ENCODE measurements around the gene PPIF. TPM values are rescaled to one million over a fixed set of nuclear protein-coding genes. Genes with fewer than 3 reads are reported as not detected.
A peak's percentile ranks its signal among the peaks of the same experiment; 100 is the strongest.

The PPIF gene
- total and polyA plus RNA-seq, 2 experiments from 2014 or later: 86.6 to 143 TPM

DNA sequence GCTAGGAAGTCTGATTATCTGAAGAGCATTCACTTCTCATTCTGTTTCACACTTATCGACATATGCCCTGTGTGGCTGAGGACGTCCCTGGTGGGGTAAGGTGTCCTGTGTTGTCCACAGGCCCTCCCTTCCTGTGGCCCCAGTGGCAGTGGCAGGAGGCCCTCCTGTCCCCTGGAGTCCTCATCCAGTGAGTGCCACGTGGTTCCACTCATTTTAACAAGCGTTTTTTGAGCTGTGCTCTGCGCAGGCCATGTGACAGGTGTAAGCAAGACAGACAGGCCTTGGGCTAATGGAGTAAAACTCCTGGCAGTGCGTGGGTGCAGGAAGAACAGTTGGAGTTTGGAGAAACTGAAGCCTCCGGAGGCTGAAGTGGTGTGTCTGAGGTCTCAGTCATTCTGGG lies 39.3 kb upstream of the PPIF start:
- no peaks in the 10 kb centered on the region for H3K27me3 ChIP-seq
- peaks cover 70% of the 10 kb centered on the region for H3K36me3 ChIP-seq
- DNase-seq (ENCODE audit: low read depth in 1 of 2, low spot score in 1 of 2): no peak
- H3K27ac ChIP-seq: no peak overlapping the region
- TF ChIP-seq, protein P1, sequence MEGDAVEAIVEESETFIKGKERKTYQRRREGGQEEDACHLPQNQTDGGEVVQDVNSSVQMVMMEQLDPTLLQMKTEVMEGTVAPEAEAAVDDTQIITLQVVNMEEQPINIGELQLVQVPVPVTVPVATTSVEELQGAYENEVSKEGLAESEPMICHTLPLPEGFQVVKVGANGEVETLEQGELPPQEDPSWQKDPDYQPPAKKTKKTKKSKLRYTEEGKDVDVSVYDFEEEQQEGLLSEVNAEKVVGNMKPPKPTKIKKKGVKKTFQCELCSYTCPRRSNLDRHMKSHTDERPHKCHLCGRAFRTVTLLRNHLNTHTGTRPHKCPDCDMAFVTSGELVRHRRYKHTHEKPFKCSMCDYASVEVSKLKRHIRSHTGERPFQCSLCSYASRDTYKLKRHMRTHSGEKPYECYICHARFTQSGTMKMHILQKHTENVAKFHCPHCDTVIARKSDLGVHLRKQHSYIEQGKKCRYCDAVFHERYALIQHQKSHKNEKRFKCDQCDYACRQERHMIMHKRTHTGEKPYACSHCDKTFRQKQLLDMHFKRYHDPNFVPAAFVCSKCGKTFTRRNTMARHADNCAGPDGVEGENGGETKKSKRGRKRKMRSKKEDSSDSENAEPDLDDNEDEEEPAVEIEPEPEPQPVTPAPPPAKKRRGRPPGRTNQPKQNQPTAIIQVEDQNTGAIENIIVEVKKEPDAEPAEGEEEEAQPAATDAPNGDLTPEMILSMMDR (IDR thresholded peaks at IDR 0.05; ENCODE audit: low read depth, low read length): no peak
- no peak overlapping the region for H3K4me3 ChIP-seq
- no peaks in the 10 kb centered on the region for H3K4me1 ChIP-seq (ENCODE audit: low read depth)
- no peaks in the 10 kb centered on the region for H3K9me3 ChIP-seq (ENCODE audit: low read depth)

DNA sequence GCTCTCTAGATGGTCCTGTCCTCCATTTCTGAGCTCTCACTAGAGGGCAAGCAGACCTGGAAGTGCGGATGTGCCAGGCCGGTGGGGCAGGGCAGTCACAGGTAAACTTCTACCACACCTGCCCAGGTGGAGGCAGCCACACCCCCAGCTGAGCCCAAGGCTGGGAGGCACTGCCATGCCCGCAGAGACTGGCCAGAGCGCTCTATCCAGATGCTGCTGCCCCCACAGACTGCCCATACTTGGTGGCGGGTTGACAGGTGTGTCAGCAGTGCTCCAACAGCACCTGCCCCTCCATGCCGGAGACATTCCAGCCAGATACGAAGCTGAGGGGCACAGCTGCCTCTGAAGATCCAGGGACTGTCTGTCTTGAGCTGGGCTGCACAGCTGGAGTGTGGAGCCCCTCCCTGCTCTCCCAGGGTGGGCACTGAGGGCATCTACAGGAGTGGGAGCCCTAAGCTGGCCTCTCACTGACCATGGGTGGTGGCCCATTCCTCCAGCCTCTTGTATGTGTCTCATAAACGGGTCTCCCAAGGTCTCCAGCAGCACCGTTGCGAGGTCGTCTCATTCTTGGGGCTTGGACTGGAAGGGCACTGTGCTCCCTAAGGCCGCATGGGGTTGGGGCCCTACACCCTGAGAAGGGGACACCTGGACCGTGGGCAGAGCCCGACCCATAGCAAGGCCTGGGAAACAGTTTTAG lies 38.2 kb upstream of the PPIF start:
- Histone ChIP-seq H3K27ac (no peak overlapping the region), H3K4me3 (no peak overlapping the region), H3K36me3 (peaks cover 67% of the 10 kb centered on the region), H3K9me3 (ENCODE audit: low read depth) (no peaks in the 10 kb centered on the region), H3K4me1 (ENCODE audit: low read depth) (no peaks in the 10 kb centered on the region), H3K27me3 (no peaks in the 10 kb centered on the region)
- DNase-seq (ENCODE audit: low read depth in 1 of 2, low spot score in 1 of 2): no peak
- TF ChIP-seq, protein P1 (IDR thresholded peaks at IDR 0.05; ENCODE audit: low read depth, low read length): no peak

DNA sequence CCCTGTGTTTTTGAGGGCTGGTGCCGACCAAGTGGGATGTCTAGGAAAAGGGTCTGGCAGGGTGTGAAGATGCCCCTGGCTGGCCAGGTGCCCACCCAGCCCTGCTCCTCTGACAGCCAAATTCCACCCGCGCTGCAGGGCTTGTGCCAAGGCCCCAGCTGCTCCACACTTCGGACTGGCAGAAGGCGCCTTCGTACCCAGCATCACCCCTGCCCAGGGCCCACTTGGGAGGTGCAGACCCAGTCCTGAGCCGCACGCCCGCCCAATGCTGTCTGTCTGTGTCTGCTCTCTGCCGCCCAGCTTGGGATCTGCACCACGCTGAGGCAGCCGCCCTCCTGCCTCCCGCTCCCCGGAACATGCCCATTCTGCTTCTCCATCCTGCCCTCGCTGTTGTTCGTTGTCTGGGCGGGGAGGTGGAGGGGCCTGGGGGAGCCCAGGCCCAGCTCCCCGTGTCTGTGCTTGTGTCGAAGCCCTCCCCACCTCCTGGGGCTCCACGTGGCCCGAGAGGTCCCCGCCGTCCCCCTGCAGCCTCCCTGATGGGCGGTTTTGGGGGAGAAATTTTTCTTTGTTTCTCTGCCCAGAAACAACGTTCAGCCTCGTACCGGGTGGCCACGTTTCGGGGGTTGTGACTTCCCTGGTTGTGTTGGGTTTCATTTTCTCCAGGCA lies 36.9 kb upstream of the PPIF start:
- Histone ChIP-seq H3K36me3 (peaks cover 56% of the 10 kb centered on the region), H3K27me3 (no peaks in the 10 kb centered on the region), H3K27ac (peak overlapping the region; percentile 51), H3K9me3 (ENCODE audit: low read depth) (no peaks in the 10 kb centered on the region), H3K4me1 (ENCODE audit: low read depth) (no peaks in the 10 kb centered on the region), H3K4me3 (no peak overlapping the region)
- TF ChIP-seq, protein P1 (IDR thresholded peaks at IDR 0.05; ENCODE audit: low read depth, low read length): no peak
- DNase-seq (ENCODE audit: low read depth in 1 of 2, low spot score in 1 of 2): no peak

DNA sequence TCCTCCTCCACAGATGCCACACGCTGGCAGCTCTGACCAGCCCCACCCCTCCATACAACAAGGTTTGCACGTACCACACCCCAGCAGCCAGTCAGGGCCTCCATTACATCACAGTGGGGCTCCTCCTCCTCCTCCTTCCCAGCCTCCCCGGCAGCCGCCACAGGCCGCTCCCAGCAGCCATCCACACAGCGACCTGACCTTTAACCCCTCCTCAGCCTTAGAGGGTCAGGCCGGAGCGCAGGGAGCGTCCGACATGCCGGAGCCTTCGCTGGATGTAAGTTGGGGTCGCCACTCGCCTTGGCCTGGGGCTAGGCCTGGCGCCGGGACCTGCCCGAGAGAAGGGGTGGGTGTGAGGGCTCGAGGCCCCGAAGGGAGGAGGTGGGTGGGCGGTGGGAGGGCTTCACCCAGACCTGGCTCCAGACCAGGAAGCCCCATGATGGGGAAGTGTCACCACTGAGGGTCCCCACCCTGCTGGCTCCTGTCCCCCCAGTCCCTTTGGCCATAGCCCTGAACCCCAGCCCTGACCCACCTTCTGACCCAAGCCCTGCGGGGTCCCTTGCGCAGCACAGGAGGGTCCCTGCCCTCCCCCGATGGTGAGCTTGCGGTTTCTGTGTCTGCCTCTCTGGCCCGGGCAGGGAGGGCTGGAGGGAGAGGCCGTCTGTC lies 36.2 kb upstream of the PPIF start:
- Histone ChIP-seq H3K4me3 (no peak overlapping the region), H3K4me1 (ENCODE audit: low read depth) (no peaks in the 10 kb centered on the region), H3K27me3 (no peaks in the 10 kb centered on the region), H3K27ac (peak overlapping the region; percentile 51), H3K9me3 (ENCODE audit: low read depth) (no peaks in the 10 kb centered on the region), H3K36me3 (peaks cover 50% of the 10 kb centered on the region)
- no peak for DNase-seq (ENCODE audit: low read depth in 1 of 2, low spot score in 1 of 2)
- TF ChIP-seq, protein P1 (IDR thresholded peaks at IDR 0.05; ENCODE audit: low read depth, low read length): no peak

DNA sequence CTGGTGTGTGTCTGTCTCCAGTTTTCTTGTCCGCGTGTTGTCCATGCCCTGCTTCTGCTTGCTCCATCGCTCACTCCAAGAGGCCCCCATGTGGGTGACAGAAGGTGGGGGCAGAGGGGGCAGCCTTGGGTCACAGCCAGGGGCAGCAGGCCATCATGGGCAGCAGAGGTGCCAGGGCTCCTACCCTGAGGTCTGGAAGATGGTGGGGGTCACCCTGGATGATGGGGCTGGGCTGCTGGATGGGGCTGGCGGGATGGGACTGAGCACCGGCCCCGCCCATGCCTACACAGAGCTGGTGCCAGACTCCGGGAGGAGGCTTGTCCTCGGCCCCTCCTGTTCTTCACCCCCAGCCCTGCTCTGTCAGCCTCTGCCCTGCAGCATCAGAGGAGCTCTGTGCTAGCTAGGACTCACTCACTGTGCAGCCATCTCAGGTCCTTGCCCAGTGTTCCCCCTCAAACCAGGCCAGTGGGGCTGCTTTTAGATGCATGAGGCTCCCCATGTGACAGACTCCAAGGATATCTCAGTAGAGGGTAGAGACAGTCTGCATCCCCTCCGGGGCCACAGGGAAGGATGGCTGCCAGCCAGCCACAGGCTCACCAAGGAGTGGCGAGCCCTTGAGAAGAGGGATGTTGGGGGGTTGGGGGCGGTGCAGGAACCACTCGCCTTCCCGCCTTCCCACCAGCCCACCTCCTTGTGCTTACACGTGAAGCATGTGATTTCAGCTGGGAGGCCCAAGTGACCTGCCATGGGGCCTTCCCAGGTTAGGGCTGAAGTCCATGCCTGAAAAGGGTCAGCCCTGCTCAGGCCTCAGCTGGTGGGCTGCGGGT lies 35.5 kb upstream of the PPIF start:
- Histone ChIP-seq H3K27ac (peak overlapping the region; percentile 54), H3K4me3 (no peak overlapping the region), H3K4me1 (ENCODE audit: low read depth) (no peaks in the 10 kb centered on the region), H3K9me3 (ENCODE audit: low read depth) (no peaks in the 10 kb centered on the region), H3K27me3 (no peaks in the 10 kb centered on the region), H3K36me3 (peaks cover 43% of the 10 kb centered on the region)
- no peak for DNase-seq (ENCODE audit: low read depth in 1 of 2, low spot score in 1 of 2)
- TF ChIP-seq, protein P1 (IDR thresholded peaks at IDR 0.05; ENCODE audit: low read depth, low read length): no peak

All from cardiac muscle cell (in vitro differentiated cells and primary cell).